Measurements from ENCODE around the gene FBLN2. TPM values are rescaled to one million over a fixed set of nuclear protein-coding genes. Genes with fewer than 3 reads are reported as not detected.

Gene FBLN2
- total RNA-seq, 1 experiment from 2014 or later, result 1.2 TPM

DNA sequence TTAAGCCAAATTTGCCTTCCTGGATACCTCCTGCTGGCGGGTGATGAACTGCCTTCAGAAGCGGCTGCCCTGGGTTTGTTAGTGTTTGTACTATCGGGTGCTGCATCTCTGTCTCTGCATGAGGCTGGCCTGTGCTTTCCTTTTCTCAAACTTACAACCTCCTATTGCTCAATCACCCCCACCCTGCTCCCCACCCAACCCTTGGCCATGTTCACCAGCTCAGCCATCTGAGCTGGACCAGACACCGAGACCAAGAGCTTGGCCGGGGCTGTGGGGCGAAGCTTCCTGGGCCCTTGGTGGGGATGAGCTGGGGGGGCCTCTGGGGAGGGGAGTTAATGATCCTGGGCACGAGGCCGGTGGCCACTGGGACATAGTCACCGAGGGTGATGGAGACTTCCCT lies 16.8 kb upstream of the FBLN2 start:
- DNase-seq (ENCODE audit: low read depth), result no peak

DNA sequence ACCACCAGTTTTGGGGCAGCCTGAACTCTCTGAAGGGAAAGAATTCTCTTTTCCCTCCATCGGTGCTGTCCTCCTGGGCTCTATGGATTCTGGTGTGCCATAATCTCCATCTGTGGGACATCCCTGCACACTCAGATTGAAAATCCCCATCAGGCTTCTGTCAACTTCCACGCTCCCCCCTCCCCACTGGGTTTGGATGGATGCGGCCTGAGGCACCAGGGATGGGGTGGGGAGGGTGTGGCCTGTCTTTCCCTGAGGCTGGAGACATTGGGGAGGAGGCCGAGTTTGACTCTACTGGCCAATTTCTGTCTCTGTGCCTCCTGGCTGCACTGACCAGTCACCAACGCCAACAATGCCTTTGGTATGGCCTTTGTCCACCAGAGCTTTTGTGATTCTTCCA lies 16.3 kb upstream of the FBLN2 start:
- no peak for DNase-seq (ENCODE audit: low read depth)

DNA sequence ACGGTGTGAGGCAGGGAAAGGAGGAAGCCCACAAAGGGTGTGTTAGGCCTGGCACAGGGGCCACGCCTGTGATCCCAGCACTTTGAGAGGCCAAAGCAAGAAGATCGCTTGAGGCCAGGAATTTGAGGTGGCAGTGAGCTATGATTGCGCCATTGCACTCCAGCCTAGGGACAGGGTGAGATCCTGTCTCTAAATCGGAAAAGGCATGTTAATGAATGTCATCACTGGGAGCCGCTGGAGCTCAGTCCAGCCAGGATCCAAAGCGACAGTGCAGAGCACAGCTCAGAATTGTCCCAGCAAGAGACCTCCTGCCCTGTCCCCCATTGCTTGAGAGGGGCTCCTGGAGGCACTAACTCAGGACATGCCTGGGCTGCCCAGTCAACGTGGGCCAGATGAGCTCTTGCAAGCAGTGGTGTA lies 15.0 kb upstream of the FBLN2 start:
- no peak for DNase-seq (ENCODE audit: low read depth)

DNA sequence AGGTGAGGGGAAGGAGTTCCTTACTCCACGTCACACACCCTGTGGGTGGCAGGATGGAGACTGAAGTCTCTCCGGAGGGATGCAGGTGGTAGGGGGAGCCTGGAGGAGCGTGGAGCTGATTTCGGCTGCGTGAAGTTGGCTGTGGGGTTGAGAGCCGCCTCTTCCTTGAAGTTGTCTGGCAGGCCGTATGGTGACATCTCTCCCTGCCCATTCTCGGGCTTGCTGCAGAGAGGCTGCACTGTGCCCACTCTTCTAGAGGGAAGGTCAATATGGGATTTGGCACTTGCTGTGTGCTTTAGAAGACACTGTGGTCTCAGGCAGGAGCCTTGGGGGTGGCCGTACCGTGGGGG lies 13.4 kb upstream of the FBLN2 start:
- no peak for DNase-seq (ENCODE audit: low read depth)

DNA sequence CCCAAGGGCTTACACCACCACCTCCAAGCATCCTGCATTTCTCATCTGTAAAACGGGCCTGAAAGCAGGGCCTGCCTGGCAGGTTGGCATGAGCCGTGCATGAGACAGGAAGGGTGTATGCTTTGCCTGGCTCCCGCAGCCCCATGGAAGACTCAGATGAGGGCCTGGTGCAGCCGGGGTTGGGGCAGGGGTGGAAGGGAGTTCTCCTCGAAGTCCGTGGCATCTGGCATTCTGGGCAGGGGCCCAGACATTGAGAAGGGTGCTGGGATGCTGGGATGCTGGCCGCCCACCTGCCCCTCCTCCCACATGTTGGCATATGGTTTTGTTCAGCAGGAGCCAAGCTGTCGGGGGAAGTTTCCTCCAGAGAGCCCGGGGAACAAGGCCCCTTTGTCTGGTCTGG lies 13.0 kb upstream of the FBLN2 start:
- DNase-seq (ENCODE audit: low read depth), result no peak

DNA sequence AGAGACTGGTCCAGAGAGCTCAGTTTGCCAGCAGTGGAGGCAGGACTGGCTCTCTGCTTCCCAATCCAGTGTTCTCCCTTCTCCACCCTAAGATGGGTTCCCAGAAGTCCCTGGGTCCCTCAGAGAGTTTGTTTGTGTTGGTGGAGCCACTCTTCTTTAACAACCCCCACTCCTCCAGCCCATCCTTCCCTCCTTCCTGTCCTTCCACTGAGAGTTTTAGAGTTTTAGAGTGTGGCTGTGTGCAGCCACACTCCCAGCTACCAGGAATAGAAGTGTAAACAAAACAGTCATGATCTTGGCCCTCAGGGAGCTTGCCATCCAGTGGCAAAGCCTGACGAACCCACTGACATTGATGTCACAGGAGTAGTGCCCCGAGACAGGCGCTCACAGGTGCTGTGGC lies 12.5 kb upstream of the FBLN2 start:
- DNase-seq (ENCODE audit: low read depth), result no peak

DNA sequence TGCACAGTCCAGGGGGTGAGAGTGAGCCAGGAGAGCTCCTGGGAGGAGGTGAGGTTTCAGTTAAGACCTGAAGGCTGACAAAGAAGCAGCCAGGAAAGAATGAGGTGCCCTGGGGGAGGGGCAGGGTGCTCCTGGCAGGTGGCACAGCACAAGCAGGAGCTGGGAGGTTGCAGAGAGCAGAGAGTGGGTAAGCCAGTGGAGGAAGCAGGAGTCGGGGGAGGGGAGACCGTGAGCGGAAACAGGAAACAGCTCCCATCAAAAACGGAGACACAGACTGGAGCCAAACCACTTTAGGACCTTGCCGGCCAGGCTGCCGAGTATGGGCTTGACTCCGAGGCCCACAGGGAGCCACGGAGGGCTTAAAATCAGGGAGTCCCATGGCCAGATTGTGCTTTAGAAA lies 12.1 kb upstream of the FBLN2 start:
- DNase-seq (ENCODE audit: low read depth), result no peak

DNA sequence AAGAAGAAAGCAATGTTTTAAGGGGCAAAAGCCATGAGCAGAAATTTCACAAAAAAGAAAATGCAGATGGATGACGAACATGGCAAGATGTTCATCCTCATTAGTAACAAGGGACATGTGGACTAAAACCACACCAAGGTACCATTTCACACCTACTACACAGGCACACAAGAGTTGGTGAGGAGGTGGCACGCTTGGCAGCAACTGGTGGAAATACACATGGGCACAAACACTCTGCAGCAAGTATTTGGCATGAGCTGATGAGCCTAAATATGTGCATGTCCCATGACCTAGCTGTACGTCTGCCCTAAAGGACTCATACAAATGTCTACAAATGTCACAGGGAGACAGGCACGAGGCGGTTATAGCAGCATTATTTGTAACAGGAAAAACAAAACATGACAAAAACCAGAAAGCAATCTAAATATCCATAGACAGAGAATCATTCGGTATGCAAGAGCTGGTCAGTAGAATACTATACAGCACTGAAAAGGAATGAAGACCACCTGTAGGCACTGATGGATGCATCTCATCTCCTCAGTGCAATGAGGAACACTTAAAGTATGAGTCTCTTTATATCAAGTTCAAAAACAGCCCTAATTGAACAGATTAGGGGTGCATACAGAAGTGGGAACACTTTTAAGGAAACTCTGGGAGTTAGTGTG lies 11.5 kb upstream of the FBLN2 start:
- DNase-seq (ENCODE audit: low read depth), result no peak

DNA sequence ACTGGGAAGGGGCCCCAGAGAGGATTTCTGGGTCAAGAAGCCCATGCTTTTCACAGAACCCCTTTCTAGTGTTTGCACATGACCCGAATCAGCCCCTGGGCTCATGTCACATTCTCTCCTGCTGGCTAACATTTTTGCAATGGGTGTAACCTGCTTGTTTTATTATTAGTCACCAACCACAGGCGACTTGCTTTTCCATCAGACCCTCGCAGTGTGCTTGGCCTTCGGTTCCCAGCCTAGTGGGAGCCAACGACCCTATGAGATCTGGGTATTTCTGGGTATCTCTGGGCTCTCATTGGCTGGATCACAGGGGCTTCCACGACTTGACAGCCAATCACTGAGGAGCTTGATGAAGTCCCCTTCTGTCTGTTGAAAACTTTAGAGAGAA lies 11.0 kb upstream of the FBLN2 start:
- peak; percentile 95 for DNase-seq (ENCODE audit: low read depth)

DNA sequence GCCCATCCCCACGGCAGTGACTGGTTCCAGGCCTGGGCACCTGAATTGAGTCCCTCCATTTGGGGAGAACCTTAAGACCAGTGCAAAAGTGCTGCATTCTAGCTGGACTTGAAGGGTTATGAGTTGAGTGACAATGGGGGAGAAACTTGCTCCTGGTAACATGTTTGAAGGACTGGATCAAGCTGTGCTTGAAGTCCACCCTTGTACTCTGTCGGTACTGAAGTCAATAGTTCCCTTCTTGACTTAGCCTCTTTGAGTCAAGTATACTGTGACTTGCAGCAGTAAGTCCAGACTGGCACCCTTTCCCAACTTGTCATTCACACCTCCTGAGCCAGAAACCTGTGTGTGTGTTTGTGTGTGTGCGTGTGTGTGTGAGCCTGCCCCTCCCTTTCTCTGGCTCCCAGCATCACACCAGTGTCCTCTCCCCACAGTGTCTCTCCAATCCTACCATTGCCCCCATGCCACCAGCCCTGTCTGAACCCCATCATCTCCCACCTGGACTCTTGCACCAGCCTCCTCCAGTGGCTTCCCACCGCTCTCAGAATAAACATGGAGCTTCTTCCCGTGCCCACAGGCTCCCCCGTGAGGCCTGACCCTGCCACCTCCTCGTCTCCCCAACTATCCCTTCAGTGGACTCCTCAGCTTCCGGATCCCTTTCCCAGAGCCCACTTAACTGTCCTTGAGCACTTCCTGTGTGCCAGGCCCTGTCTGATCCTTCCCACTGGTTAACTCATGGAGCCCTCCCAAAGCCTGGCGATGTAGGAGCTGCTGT lies 10.2 kb upstream of the FBLN2 start:
- no peak for DNase-seq (ENCODE audit: low read depth)

DNA sequence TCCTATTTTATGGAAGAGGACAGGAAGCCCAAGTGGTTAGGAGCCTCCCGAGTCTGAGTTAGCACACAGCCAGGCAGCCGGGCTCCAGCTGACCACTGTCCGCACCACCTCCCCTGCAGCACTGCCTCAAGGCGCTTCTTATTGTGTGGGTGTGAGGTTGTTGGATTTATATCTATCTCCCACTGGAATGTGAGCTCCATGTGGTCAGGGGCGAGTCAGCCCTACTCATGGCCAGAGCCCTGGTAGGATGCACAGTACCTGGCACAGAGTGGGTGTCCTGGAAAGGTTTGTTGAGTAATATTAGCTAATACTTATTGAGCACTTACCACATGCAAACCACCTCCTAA lies 9.7 kb upstream of the FBLN2 start:
- DNase-seq (ENCODE audit: low read depth), result peak; percentile 87

DNA sequence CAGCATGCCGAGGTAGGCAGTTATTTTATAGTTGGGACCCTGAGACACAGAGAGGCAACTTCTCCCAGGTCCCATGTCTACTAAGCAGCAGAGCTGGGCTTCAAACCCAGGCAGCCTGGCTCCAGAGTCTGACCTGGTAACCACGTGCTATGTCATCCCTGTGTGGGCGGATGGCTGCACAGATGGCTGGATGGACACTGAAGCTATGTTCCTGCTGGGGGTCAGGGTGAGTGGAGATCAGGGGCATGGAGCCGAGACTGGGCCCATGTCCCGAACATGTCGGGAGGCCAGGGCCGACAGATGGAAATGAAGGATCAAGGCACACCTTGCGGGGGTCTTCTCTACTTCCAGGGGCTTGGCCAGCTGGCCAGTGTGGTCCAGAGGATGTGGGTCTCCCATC lies 9.3 kb upstream of the FBLN2 start:
- DNase-seq (ENCODE audit: low read depth), result peak; percentile 52

DNA sequence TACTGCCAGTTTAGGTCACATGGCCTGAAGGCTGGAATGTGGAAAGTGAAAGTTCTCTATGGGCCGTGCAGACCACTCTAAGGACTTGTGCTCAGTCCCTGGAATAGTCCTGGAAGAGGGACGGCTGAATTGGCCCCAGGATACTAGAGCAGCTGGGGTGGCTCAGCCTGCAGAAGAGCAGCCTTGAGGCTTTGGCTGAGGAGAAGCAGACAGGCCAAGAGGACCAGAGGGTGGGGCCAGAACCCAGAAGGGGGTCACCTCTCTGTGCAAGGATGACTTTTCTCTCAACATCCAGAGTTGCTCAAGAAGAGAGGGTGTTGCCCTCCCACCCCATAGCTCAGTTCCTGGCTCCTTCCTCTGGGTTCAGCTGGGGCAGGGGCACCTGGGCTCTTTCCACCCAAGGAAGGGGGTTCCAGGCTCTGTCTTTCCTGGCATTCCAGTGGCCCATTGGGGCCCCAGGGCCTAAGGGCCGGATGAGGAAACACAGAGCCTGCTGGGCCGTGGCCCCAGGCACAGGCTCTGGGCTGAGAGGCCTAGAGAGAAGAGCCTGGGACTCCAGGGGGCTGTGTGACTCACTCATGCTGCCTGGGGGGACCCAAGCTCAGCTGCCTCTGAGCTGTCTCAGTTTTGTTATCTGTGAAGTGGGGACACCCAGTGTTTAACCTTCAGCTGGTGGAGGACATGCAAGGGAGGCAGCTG lies 8.5 kb upstream of the FBLN2 start:
- no peak for DNase-seq (ENCODE audit: low read depth)

DNA sequence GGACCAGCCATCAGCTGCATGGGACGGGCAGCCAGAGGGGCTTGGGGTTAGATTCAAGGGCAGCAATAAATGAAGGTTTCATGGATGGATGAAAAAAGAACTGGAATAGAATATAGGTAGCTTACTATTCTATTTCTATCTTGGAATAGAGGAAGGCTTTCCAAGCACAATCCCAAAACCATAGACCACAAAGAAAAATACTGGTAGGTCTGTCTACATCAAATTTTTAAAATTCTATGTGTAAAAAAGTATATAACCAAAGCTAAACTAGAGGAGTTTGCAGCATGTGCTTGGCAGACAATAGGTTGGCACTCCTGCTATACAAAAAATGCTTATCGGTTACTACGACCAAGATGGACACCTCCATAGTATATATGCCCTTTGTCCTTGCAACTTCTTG lies 7.2 kb upstream of the FBLN2 start:
- DNase-seq (ENCODE audit: low read depth), result peak; percentile 48

DNA sequence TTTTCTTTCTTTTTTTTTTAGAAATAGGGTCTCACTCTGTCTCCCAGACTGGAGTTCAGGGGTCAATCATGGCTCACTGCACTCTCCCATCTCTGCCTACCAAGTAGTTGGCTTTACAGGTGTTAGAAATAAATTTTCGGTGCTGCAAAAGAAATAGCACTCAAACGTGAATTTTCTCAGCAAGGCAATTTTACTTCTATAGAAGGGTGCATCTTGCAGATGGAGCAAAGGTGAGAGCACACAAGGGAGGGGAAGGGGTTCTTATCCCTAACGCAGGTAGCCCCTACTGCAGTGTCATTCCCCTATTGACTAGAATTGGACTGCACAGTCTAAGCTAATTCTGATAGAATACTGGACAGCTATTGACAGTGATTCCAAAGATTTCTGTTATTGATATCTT lies 6.8 kb upstream of the FBLN2 start:
- no peak for DNase-seq (ENCODE audit: low read depth)

DNA sequence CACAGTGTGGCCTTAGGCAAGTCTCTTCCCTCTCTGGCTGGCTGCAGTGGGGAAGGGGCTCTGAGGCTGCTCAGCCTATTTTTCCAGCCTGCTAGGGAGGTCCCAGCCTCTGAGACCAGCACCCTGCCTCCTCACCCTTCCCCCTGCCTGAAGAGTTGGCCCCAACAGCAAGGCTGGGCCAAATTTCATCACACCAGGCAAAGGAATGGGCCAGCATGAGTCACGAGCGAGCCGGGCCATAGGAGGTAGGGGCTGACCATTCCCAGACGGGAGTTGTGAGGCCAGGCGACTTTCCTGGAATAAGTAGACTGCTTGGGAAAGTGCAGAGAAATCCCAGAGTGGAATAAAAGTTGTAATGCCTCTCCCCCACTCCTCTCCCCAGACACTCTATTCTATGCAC lies 5.7 kb upstream of the FBLN2 start:
- peak; percentile 74 for DNase-seq (ENCODE audit: low read depth)

DNA sequence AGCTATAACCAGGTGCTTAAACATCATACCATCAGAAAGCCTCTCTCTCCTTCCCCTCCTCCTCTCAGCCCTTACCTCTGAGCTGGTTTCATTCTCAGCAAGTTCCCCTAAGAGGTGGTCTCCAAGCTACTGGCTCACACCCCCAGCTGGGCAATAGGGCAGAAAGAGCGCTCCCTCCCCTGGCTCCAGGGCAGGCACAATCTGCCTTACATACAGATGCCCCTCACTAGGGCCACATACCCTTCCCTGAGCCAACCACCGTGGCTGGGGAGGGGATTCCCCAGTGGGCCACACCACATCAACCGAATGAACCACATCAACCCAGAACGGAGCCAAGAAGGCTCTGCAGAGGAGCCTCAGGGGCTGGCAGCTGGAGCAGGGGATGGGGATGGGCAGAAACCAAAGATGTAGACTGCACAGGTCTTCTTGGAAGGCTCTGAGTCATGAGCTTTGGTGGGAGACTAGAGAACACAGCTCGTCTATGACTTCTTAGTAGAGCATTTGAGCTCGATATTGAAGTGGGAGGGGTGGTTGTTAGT lies 4.6 kb upstream of the FBLN2 start:
- peak; percentile 93 for DNase-seq (ENCODE audit: low read depth)

DNA sequence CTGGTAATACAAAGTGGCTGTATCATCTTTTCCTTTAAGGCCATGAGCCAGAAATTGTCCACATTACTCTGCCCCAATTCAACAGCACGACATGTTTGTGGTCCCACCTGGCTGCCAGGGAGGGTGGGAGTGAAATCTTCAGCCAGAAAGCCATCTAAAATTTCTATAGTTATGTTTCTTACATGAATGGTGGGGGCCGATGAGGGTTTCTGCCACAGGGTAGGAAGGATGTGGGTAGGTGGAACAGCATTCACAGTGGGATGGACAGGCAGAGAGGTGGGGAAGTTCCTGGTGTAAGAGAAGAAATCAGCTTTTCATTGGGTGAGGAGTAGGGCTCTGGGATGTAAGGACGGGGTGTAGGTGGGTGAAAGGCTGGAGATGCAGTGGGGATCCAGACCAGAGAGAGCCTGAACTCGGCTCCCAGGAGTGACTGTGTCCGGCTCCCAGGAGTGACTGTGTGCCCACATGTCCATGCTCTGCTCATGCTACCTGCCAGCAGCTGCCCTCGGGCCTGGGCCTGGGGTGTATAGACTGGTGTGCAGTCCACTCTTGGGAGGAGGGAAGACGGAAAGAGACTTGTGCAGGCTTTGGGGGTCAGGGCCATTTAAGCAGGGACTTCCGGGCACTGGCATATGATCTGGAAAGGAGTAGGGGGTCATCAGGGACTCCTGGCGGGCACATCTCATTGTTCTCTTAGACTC lies 3.8 kb upstream of the FBLN2 start:
- DNase-seq (ENCODE audit: low read depth), result no peak

DNA sequence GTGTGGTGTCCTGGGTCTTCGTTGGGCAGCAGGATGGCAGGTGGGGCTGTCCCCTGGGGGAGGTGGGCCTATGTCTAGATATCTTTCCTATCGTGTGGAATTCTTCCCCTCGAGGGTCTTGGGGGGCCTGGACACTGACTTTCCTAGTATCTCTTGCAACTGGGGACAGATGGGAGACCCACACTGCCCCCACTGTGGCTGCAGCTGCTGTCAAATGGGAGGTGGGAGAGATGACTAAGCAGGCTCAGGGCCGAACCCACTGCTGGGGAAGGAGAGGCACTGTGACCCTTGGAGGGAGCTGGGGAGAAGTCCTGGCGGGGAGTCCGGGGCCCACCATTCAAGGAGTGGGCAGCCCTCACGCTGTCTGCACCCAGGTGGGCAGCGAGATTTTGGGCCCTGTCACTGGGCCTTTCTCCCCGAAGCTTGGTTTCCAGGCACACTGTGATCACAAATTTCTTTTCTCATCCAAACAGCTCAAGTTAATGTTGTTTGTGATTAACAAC lies 2.9 kb upstream of the FBLN2 start:
- no peak for DNase-seq (ENCODE audit: low read depth)

DNA sequence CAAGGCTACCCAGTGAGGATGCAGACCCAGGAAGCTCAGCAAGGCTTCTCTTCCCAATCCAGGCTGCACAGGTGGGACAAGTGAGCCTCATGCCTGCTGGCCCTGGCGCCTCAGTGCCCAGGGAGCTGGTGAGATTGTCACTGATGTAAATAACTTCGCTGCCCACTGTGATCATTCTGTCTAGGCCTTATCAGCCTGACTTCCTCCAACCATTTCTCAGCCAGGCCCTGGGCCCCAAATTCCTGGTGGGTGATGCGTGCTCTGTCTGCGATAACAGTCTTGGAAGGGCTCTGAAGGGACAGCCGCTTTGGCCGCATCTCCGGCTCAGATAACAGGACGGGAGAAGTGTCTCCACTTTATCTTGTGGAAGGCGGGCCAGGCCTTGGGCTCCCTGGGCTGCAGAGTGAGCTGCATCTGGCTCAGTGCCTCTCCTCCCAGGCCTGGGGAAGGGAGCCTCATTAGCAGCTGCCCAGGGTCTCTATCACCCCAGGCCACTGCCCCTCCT lies 2.2 kb upstream of the FBLN2 start:
- peak; percentile 62 for DNase-seq (ENCODE audit: low read depth)

DNA sequence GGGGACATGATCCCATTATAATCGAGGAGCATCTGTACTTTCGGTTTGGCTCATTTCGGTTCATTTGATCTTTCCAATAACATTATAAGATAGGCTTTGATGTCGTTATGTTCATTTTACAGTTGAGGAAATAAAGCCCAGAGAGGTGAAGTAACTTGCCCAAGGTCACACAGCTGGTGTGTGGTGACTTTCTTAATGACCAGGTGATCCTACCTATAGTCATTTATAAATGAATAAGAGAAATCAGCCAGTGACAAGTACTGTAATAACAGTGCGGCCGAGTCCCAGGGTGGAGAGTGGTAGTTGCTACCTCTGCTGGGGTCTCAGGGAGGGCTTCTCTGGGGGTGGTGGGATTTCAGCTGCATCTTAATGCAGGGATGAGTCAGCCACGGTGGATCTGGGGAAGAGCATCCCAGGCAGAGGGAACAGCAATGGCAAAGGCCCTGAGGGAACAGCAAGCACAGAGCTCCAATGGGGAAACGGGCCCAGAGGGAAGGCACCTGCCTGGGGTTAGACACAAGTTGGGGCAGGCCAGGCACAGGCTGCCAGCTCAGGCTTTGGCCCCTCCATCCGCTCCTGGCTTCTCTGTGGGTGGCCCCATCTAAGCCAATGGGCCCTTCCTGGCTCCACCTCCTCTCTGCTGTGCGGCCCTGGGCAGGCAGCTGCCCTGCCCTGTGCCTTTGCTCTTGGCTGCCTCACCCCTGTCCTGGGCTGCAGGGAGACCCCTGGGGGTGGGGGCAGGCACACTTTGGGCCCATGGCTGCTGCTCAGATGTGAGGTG lies 1.1 kb upstream of the FBLN2 start:
- DNase-seq (ENCODE audit: low read depth), result no peak

All from M059J (cell line).